ENCODE data around the gene DEGS2.

GRCh38 chr14:100115726-100116125 is 43.7 kb downstream of the DEGS2 start:
- TF ChIP-seq CTCF (IDR thresholded peaks at IDR 0.05) = no peak
- no peak for TF ChIP-seq POLR2A (IDR thresholded peaks at IDR 0.05)
- TF ChIP-seq POLR2AphosphoS5 (IDR thresholded peaks at IDR 0.05) = no peak
- TF ChIP-seq EP300 (IDR thresholded peaks at IDR 0.05) = no peak

Measured in upper lobe of left lung (tissue), 4 donors.